ENCODE measurements around the gene SMIM36. TPM values are rescaled to one million over a fixed set of nuclear protein-coding genes. Genes with fewer than 3 reads are reported as not detected.
"Not testable (repeated sequence)": the region's sequence is repeated elsewhere in the genome, so short reads cannot be mapped to it uniquely, and the experiment has no call there.

Gene SMIM36
- total and polyA plus RNA-seq, 2 of the 8 experiments (the other 6 are each of a cell fraction or from before 2014, with no cell fraction given) = not detected

GRCh38 chr17:55432358-55433028 is 78.8 kb downstream of the SMIM36 start (continued):
- TF ChIP-seq MAX (IDR thresholded peaks at IDR 0.05) (no peak), MAFK (IDR thresholded peaks at IDR 0.05; ENCODE audit: low read depth, low read length) (no peak)

GRCh38 chr17:55431914-55432313 is 79.3 kb downstream of the SMIM36 start:
- H2AFZ ChIP-seq (ENCODE audit: low read length); H3K18ac ChIP-seq (ENCODE audit: extremely low read depth, low read length); H3K27me3 ChIP-seq (replicated peaks in 1 of 4; ENCODE audit: control insufficient read depth in 3 of 4, extremely low read depth in 1 of 4, insufficient read depth in 3 of 4, low read length in 3 of 4); H3K23me2 ChIP-seq (ENCODE audit: low read depth, low read length); H3K9me3 ChIP-seq (ENCODE audit: insufficient read depth in 2 of 2, low read depth in 1 of 2, low read length in 1 of 2); DNase-seq (ENCODE audit: low read depth in 1 of 2, low spot score in 2 of 2); H3K23ac ChIP-seq (ENCODE audit: insufficient read length); H4K5ac ChIP-seq (ENCODE audit: insufficient read length, low read depth, low read length); H3K79me1 ChIP-seq (ENCODE audit: low read depth, low read length); H3K4me1 ChIP-seq (replicated peaks in 1 of 4; ENCODE audit: control insufficient read depth in 3 of 4, insufficient read depth in 4 of 4, low read length in 3 of 4); H2BK15ac ChIP-seq (ENCODE audit: low read length); H3K4ac ChIP-seq (replicated peaks; ENCODE audit: insufficient read length, low read depth, low read length); H3K56ac ChIP-seq (replicated peaks; ENCODE audit: insufficient read length, low read depth, low read length); POLR2A ChIA-PET (ENCODE audit: partially characterized antibody); CTCF ChIA-PET (ENCODE audit: partially characterized antibody); FAIRE-seq; H4K20me1 ChIP-seq (replicated peaks in 1 of 2; ENCODE audit: control insufficient read depth in 1 of 2, insufficient read depth in 2 of 2, low read length in 2 of 2); H2BK5ac ChIP-seq (ENCODE audit: low read depth, low read length); H3K14ac ChIP-seq (ENCODE audit: insufficient read length); H3K27ac ChIP-seq (ENCODE audit: low read depth, low read length); H3K9ac ChIP-seq (replicated peaks in 1 of 4; ENCODE audit: extremely low read depth in 1 of 4, low read depth in 3 of 4, low read length in 3 of 4); H4K8ac ChIP-seq (ENCODE audit: extremely low read depth, insufficient read depth, low read length); H3K36me3 ChIP-seq (ENCODE audit: control insufficient read depth in 2 of 4, insufficient read depth in 4 of 4, low read length in 3 of 4); H3K4me3 ChIP-seq (ENCODE audit: extremely low read depth in 1 of 4, insufficient read depth in 2 of 4, low read depth in 3 of 4, low read length in 4 of 4); H3K4me2 ChIP-seq (ENCODE audit: insufficient read depth in 1 of 2, low read depth in 2 of 2, low read length in 2 of 2); H4K91ac ChIP-seq (replicated peaks; ENCODE audit: insufficient read length, low read length); H2AK5ac ChIP-seq (ENCODE audit: low read depth, low read length); H3K79me2 ChIP-seq (ENCODE audit: control insufficient read depth in 1 of 2, insufficient read depth in 2 of 2, low read length in 2 of 2); H2BK120ac ChIP-seq (replicated peaks; ENCODE audit: low read depth, low read length); H2BK20ac ChIP-seq (ENCODE audit: low read length); H2BK12ac ChIP-seq (ENCODE audit: low read depth, low read length): not testable (repeated sequence)
- no CpG with 5 or more reads among the region's 1 CpG for WGBS, 2 experiments (ENCODE audit: extremely low coverage in 1 of 2, insufficient coverage in 1 of 2, insufficient read length in 1 of 2, insufficient replicate concordance in 2 of 2, low coverage in 1 of 2, low lambda C conversion rate in 2 of 2, missing lambda C conversion rate in 1 of 2)

Measured in H1 (cell line).